Measurements from ENCODE around the gene PALS1.

The PALS1 gene

DNA sequence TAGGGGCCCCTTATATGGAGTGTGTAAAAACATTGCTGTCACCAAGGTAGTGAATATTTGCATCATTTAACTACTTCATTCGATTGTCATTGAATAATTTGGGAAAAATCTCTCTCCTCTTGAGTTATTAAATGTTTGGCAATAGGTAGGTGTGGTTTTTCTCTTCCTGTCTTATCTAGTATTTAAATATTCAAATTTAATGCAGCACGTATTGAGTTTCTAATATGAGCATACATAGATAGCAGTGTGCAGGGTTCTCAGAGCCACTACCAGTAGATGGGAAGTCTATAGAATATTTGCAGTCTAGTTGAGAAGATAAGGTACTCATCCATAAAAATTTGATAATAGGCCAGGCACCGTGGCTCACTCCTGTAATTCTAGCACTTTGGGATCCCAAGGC, 16.7 kb downstream of the PALS1 start:
- H3K27ac ChIP-seq = no peak overlapping the region
- TF ChIP-seq ZFX (IDR thresholded peaks at IDR 0.05; ENCODE audit: borderline replicate concordance) = no peak
- TF ChIP-seq CTCF (IDR thresholded peaks at IDR 0.05) = no peak

- TF ChIP-seq CTCF (IDR thresholded peaks at IDR 0.05) (no peak), ZFX (IDR thresholded peaks at IDR 0.05; ENCODE audit: borderline replicate concordance) (no peak)
- H3K27ac ChIP-seq = no peak overlapping the region
Measured at GRCh38 chr14:67260965-67261364, 19.7 kb downstream of the PALS1 start.

- H3K27ac ChIP-seq = no peak overlapping the region
- TF ChIP-seq CTCF (IDR thresholded peaks at IDR 0.05) = no peak
- no peak for TF ChIP-seq ZFX (IDR thresholded peaks at IDR 0.05; ENCODE audit: borderline replicate concordance)
Measured at GRCh38 chr14:67263499-67264149, 22.4 kb downstream of the PALS1 start.

DNA sequence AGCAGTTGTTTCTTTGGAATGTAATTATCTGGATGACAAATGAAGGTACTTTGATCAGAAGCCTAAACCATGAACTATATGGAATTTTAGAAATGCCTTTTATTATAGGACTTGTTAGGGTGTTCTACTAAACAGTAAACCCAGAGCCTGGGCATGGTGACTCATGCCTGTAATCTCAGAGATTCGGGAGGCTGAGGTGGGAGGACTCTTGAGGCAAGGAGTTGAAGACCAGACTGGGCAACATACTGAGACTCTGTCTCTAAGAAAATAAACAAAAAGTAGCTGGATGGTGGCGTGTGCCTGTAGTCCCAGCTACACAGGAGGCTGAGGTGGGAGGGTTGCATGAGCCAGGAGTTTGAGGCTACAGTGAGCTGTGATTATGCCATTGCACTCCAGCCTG, 23.9 kb downstream of the PALS1 start:
- no peak overlapping the region for H3K27ac ChIP-seq
- TF ChIP-seq ZFX (IDR thresholded peaks at IDR 0.05; ENCODE audit: borderline replicate concordance) = no peak

GRCh38 chr14:67267576-67268328, 26.5 kb downstream of the PALS1 start:
- H3K27ac ChIP-seq = no peak overlapping the region
- TF ChIP-seq ZFX (IDR thresholded peaks at IDR 0.05; ENCODE audit: borderline replicate concordance) (no peak), CTCF (IDR thresholded peaks at IDR 0.05) (no peak)

DNA sequence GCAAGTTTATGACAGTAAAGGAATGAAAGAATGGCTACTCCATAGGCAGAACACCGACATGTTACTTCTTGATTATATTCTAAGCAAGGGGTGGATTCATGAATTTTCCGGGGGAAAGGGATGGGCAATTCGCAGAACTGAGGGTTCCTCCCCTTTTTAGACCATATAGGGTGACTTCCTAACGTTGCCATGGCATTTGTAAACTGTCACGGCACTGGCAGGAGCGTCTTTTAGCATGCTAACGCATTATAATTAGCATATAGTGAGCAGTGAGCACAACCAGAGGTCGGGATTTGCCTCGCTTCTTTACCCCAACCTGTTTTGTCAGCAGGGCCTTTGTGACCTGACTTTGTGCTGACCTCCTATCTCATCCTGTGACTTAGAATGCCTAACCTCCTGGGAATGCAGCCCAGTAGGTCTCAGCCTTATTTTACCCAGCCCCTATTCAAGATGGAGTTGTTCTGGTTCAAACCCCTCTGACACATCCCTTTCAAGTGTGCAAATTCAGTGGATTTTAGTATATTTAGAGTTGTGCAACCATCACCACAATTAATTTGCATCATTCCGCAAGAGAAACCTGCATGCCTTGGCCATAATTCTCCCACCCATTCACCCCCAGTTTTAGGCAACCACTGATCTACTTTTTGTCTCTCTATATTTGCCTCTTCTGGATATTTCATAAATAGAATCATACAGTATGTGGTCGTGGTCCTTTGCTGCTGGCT, 27.4 kb downstream of the PALS1 start:
- H3K27ac ChIP-seq = no peak overlapping the region
- TF ChIP-seq CTCF (IDR thresholded peaks at IDR 0.05) (no peak), ZFX (IDR thresholded peaks at IDR 0.05; ENCODE audit: borderline replicate concordance) (no peak)

- H3K27ac ChIP-seq = no peak overlapping the region
- TF ChIP-seq CTCF (IDR thresholded peaks at IDR 0.05) (no peak), ZFX (IDR thresholded peaks at IDR 0.05; ENCODE audit: borderline replicate concordance) (no peak)
Measured at GRCh38 chr14:67269298-67270060, 28.2 kb downstream of the PALS1 start.
